T-cell (primary cell): ENCODE data around the gene C1QTNF9. TPM values are rescaled to one million over a fixed set of nuclear protein-coding genes. Genes with fewer than 3 reads are reported as not detected.
"Not testable (repeated sequence)": the region's sequence is repeated elsewhere in the genome, so short reads cannot be mapped to it uniquely, and the experiment has no call there.

Experiments used
- ATAC-seq, 4 experiments: fragments of 200-7000 bp in 3 of 4; fragments of 150-1000 bp in 1 of 4; cut with Tn5 transposase; replicated peaks in 1 of 4; 1 replicate in 3 of 4; 2 replicates in 1 of 4; pipeline ENCODE4 v1.10.0; 2021; ENCODE audit warnings: moderate library complexity in 3 of 4, mild to moderate bottlenecking in 2 of 4, moderate number of reproducible peaks in 1 of 4
- CTCF ChIA-PET, 2 donors: fragments of 300-600 bp; sonication (Branson Sonifier 250); formaldehyde crosslinking; loops; one replicate each; lab custom pipeline; 2022; ENCODE audit warnings: antibody characterized with exemption in 2 of 2; lab: Charles Lee
- POLR2A ChIA-PET, 2 donors: fragments of 300-600 bp; sonication (Branson Sonifier 250); formaldehyde crosslinking; loops; one replicate each; lab custom pipeline; 2022; ENCODE audit warnings: antibody characterized with exemption in 2 of 2; lab: Charles Lee
- DNase-seq, 35 experiments: peaks; one replicate each; pipeline versions ENCODE4 v3.0.0 to v3.0.0-alpha.2; 2013 to 2023
- H3K27ac ChIP-seq: one replicate; pipeline ENCODE4 v1.5.1; 2013; ENCODE audit warnings: low read length
- H3K27me3 ChIP-seq, 2 experiments: replicated peaks in 1 of 2; 1 replicate in 1 of 2; 2 replicates in 1 of 2; pipeline versions ENCODE4 v1.6.1 to v1.7.0; 2013; ENCODE audit warnings: low read length in 1 of 2, mixed read lengths in 1 of 2; ENCODE audit not compliant: control insufficient read depth in 2 of 2, insufficient read depth in 2 of 2; ENCODE audit errors: extremely low read depth in 1 of 2
- H3K36me3 ChIP-seq, 2 donors: 1 replicate in 1 of 2; 2 replicates in 1 of 2; pipeline versions ENCODE4 v1.6.1 to v1.7.0; 2013; ENCODE audit warnings: low read length in 1 of 2; ENCODE audit not compliant: control insufficient read depth in 2 of 2, insufficient read depth in 1 of 2; ENCODE audit errors: extremely low read depth in 1 of 2
- H3K4me1 ChIP-seq, 2 experiments: 1 replicate in 1 of 2; 2 replicates in 1 of 2; pipeline versions ENCODE4 v1.6.1 to v1.7.0; 2013; ENCODE audit warnings: low read length in 2 of 2, mixed read lengths in 1 of 2; ENCODE audit not compliant: insufficient read depth in 2 of 2, control insufficient read depth in 1 of 2; ENCODE audit errors: extremely low read depth in 1 of 2
- H3K4me3 ChIP-seq, 2 donors: 1 replicate in 1 of 2; 2 replicates in 1 of 2; pipeline versions ENCODE4 v1.5.1 to v1.7.0; 2013; ENCODE audit warnings: mild to moderate bottlenecking in 2 of 2, low read length in 1 of 2, moderate library complexity in 1 of 2; ENCODE audit not compliant: control insufficient read depth in 1 of 2; ENCODE audit errors: extremely low read depth in 1 of 2
- H3K9me3 ChIP-seq: 2 replicates; pipeline ENCODE4 v1.7.0; 2013
- H3K27ac Mint-ChIP-seq, 2 donors: one replicate each; pipeline ENCODE4 v1.8.0; 2020 to 2021; ENCODE audit warnings: mild to moderate bottlenecking in 2 of 2, mixed read lengths in 2 of 2
- H3K27me3 Mint-ChIP-seq, 2 donors: one replicate each; pipeline ENCODE4 v1.8.0; 2021 to 2022; ENCODE audit warnings: mixed read lengths in 2 of 2
- H3K36me3 Mint-ChIP-seq: one replicate; pipeline ENCODE4 v1.8.0; 2021; ENCODE audit warnings: mixed read lengths
- H3K4me1 Mint-ChIP-seq, 3 donors: one replicate each; pipeline ENCODE4 v1.8.0; 2020 to 2022; ENCODE audit warnings: mixed read lengths in 3 of 3, mild to moderate bottlenecking in 1 of 3
- H3K4me3 Mint-ChIP-seq, 3 donors: one replicate each; pipeline ENCODE4 v1.8.0; 2020 to 2022; ENCODE audit warnings: mild to moderate bottlenecking in 3 of 3, mixed read lengths in 3 of 3, moderate library complexity in 3 of 3
- H3K9me3 Mint-ChIP-seq, 3 donors: one replicate each; pipeline ENCODE4 v1.8.0; 2020 to 2022; ENCODE audit warnings: mixed read lengths in 3 of 3
- WGBS: methylation state at CpG from one replicate; pipeline ENCODE4 v1.1.5; 2013; ENCODE audit warnings: missing lambda C conversion rate; ENCODE audit not compliant: insufficient coverage; 5-methylcytosine and 5-hydroxymethylcytosine counted together
- total RNA-seq, 35 experiments: library from RNA in 6 of 35; stranded (reverse) in 6 of 35; fragments of 120-200 nt in 1 of 35; gene quantifications; one replicate each; pipeline versions ENCODE4 v1.2.1 to v1.2.4 and lab custom pipeline; 2013 to 2026

Gene C1QTNF9
- total RNA-seq, 5 donors from 2014 or later (not counting 1 experiment from before 2014, with no cell fraction given), result 0.23 TPM; not detected in 4

DNA sequence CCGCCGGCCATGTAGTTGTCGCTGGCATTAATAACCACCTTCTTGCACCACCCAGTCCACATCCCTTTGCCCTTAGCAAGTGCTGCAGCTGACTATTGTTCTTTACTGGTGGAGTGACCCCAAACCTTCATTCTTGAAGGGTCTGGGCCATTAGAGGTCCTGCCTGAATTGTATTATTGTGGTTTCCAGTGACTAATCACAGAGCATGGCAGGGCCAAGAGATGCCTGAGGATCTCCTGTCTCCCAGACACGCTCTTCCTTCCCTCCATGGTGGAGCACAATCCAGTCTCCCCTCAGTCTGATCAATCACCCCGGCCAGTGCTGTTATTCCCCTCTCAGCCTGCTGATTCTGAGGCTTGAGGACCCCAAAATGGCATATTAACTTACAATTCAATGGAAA, 39.0 kb downstream of the C1QTNF9 start:
- DNase-seq, result no peak
- ATAC-seq, result no peak
- Histone ChIP-seq H3K36me3 (no peaks in the 10 kb centered on the region), H3K27ac (no peak overlapping the region), H3K9me3 (no peaks in the 10 kb centered on the region), H3K27me3 (no peaks in the 10 kb centered on the region), H3K4me1 (no peaks in the 10 kb centered on the region), H3K4me3 (no peak overlapping the region)
- no peaks in the 10 kb centered on the region for H3K4me1 Mint-ChIP-seq
- no peaks in the 10 kb centered on the region for H3K9me3 Mint-ChIP-seq
- ChIA-PET POLR2A (no interaction called here), CTCF (no interaction called here)
- no peak overlapping the region for H3K4me3 Mint-ChIP-seq
- WGBS, result 66% methylated on average over 2 of the region's 5 CpGs
- H3K27me3 Mint-ChIP-seq, result no peaks in the 10 kb centered on the region
- no peak overlapping the region for H3K27ac Mint-ChIP-seq
- H3K36me3 Mint-ChIP-seq, result no peaks in the 10 kb centered on the region

DNA sequence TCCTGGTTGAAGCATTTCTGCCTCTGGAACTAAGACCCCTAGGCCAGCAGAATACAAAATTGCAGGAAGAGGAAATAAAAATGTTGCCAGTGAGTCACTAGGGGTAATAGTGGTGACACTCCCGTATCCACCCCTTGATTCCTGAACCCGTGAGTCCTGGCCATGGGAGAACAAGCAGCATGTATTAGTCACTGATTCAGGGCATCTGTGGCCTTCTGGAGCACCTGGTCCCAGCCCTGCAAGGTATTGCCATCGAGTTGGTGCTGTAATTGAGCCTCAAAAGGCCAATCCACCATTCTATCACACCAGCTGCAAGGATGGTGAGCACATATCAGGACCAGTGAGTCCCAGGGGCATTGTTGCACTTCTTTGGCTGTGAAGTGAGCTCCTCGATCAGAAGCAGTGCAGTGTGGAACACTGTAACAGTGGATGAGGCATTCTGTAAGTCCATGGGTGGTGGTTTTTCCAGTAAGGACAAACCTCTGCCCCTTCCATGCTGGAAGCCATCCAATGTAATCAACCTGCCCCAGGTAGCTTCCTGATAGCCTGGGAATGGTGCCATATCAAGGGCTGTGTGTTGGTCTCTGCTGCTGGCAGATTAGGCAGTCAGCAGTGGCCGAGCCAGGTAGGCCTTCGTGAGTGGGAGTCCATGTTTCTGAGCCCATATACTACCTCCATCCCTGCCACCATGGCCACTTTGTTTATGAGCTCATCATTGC, 39.6 kb downstream of the C1QTNF9 start:
- no peak overlapping the region for H3K27ac Mint-ChIP-seq
- no peaks in the 10 kb centered on the region for H3K9me3 ChIP-seq
- DNase-seq (no peak), ATAC-seq (no peak)
- WGBS, result 79% methylated on average over 4 of the region's 6 CpGs
- H3K4me1 Mint-ChIP-seq, result no peaks in the 10 kb centered on the region
- H3K4me1 ChIP-seq, result no peaks in the 10 kb centered on the region
- CTCF ChIA-PET, result no interaction called here
- H3K36me3 ChIP-seq, result no peaks in the 10 kb centered on the region
- no peak overlapping the region for H3K4me3 ChIP-seq
- POLR2A ChIA-PET, result no interaction called here
- H3K4me3 Mint-ChIP-seq, result no peak overlapping the region
- H3K27me3 ChIP-seq, result no peaks in the 10 kb centered on the region
- H3K36me3 Mint-ChIP-seq, result no peaks in the 10 kb centered on the region
- H3K27ac ChIP-seq, result no peak overlapping the region
- no peaks in the 10 kb centered on the region for H3K9me3 Mint-ChIP-seq
- H3K27me3 Mint-ChIP-seq, result no peaks in the 10 kb centered on the region

DNA sequence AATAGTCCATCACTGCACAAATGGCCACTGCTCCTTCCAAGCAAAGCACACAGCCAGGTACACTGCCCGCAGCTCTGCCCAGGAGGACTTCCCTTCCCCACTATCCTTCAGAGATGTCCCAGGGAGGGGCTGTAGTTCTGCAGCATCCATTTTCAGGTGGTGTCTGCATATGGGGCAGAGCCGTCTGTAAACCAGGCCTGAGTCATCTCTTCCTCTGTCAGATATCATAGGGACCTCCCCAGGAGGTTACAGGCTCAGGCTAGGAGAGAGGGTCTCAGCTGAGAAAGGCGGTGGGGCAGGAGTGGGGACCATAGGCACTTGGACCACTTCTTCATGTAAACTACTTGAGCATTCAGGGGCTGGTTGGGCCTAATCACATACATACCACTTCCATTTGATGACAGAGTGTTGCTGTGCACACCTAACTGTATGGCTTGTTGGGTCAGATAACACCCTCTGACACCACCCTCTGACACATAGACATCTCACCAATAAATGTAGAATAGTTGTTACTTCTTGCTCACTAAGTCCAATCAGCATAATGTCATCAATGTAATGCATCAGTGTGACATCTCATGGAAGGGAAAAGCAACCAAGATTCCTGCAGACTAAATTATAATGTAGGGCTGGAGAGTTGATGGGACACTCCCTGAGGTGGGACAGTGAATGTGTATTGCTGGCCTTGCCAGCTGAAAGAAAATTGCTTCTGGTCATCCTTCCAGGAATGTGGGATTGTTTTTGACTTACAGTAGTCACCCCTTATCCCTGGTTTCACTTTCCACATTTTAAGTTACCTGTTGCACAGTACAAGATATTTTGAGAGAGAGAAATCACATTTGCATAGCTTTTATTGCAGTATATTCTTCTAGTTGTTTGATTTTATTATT, 40.6 kb downstream of the C1QTNF9 start:
- H3K27ac Mint-ChIP-seq, result not testable (repeated sequence)

DNA sequence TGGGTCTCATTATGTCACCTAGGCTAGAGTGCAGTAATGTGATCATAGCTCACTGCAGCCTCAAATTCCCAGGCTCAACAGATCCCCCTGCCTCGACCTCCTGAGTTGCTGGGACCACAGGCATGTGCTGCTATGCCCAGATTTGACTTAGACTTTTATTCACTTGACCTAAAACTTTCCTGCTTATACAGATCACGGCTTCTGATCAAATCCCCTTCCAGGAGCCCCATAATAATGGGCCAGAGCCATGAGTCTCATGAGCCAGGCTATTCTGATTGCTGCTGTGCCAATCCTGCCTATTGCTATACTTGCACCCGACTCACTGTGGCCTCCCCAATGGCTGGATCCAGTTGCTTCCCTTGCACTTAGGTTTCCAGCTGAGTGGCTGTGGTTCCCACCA, 42.0 kb downstream of the C1QTNF9 start:
- Mint-ChIP-seq H3K27me3 (no peaks in the 10 kb centered on the region), H3K4me1 (no peaks in the 10 kb centered on the region), H3K36me3 (no peaks in the 10 kb centered on the region), H3K4me3 (no peak overlapping the region), H3K27ac (no peak overlapping the region), H3K9me3 (no peaks in the 10 kb centered on the region)
- Histone ChIP-seq H3K9me3 (no peaks in the 10 kb centered on the region), H3K4me1 (no peaks in the 10 kb centered on the region), H3K36me3 (no peaks in the 10 kb centered on the region), H3K4me3 (no peak overlapping the region), H3K27ac (no peak overlapping the region), H3K27me3 (no peaks in the 10 kb centered on the region)
- WGBS, result 61% methylated on average over 3 of the region's 3 CpGs
- ChIA-PET POLR2A (no interaction called here), CTCF (no interaction called here)
- ATAC-seq (no peak), DNase-seq (no peak)

More for the DNA sequence above, 40.6 kb downstream of the C1QTNF9 start:
- DNase-seq, ATAC-seq, H3K27me3 Mint-ChIP-seq, H3K4me3 Mint-ChIP-seq, H3K9me3 ChIP-seq, CTCF ChIA-PET, H3K4me3 ChIP-seq, H3K36me3 Mint-ChIP-seq, H3K27me3 ChIP-seq, H3K27ac ChIP-seq, H3K4me1 Mint-ChIP-seq, H3K36me3 ChIP-seq, H3K9me3 Mint-ChIP-seq, H3K4me1 ChIP-seq, POLR2A ChIA-PET: not testable (repeated sequence)
- no CpG with 5 or more reads among the region's 3 CpGs for WGBS

DNA sequence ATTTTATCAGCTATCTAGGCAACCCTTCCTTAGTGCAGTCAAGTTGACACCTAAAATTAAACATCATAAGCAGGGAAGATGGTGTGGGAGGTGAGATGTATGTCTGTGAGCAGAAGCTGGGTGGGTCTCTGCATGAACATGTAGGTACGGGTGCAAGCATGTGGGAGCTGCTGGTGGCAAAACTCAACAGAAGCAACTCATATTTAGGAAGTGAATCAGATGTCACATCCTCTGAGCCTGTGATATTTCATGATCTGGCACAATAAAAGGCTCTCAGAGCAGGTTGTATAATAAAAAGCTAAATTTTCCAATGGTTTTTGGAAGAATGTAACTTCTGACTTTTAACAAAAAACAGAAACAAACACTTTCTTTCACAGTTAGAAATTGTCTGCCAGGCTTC, 44.4 kb downstream of the C1QTNF9 start:
- ATAC-seq, result no peak
- no CpG with 5 or more reads among the region's 1 CpG for WGBS
- H3K27ac Mint-ChIP-seq, result no peak overlapping the region

DNA sequence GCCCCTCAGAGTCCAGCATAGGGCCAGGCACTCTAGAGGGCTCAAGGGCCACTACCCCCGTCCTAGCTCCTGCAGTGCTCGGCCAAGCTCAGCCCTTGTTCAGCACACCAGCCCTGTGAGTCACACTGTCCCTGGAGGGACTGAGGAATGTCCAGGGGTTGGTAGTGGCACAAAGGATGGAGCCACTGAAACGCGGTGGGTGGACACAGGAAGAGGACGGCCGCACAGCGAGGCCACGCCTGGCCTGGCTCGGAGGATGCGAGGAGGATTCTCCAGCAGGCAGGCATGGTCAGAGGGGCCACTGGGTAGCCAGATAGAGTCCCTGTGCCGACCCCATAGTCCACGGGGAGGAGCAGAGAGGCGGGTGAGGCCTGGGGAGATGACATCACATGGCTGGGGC, 45.7 kb downstream of the C1QTNF9 start:
- no peaks in the 10 kb centered on the region for H3K27me3 Mint-ChIP-seq
- no peak overlapping the region for H3K27ac ChIP-seq
- no peak overlapping the region for H3K4me3 Mint-ChIP-seq
- H3K36me3 Mint-ChIP-seq, result no peaks in the 10 kb centered on the region
- H3K4me3 ChIP-seq, result no peak overlapping the region
- H3K4me1 Mint-ChIP-seq, result no peaks in the 10 kb centered on the region
- CTCF ChIA-PET, result no interaction called here
- no peak for DNase-seq
- no peaks in the 10 kb centered on the region for H3K4me1 ChIP-seq
- no peaks in the 10 kb centered on the region for H3K36me3 ChIP-seq
- POLR2A ChIA-PET, result no interaction called here
- H3K9me3 ChIP-seq, result no peaks in the 10 kb centered on the region
- no peaks in the 10 kb centered on the region for H3K9me3 Mint-ChIP-seq
- ATAC-seq, result no peak
- H3K27me3 ChIP-seq, result no peaks in the 10 kb centered on the region
- no peak overlapping the region for H3K27ac Mint-ChIP-seq
- 99% methylated on average over 10 of the region's 13 CpGs for WGBS

More for the DNA sequence above, 44.4 kb downstream of the C1QTNF9 start:
- Mint-ChIP-seq H3K9me3 (no peaks in the 10 kb centered on the region), H3K27me3 (no peaks in the 10 kb centered on the region), H3K4me3 (no peak overlapping the region), H3K4me1 (no peaks in the 10 kb centered on the region), H3K36me3 (no peaks in the 10 kb centered on the region)
- POLR2A ChIA-PET, result no interaction called here
- CTCF ChIA-PET, result no interaction called here
- Histone ChIP-seq H3K27me3 (no peaks in the 10 kb centered on the region), H3K27ac (no peak overlapping the region), H3K4me3 (no peak overlapping the region), H3K36me3 (no peaks in the 10 kb centered on the region), H3K4me1 (no peaks in the 10 kb centered on the region), H3K9me3 (no peaks in the 10 kb centered on the region)
- DNase-seq, result no peak
